Karpas-422 (cell line): ENCODE measurements around the gene SMIM45. TPM values are rescaled to one million over a fixed set of nuclear protein-coding genes. Genes with fewer than 3 reads are reported as not detected.

Source experiments
- DNase-seq: peaks from one replicate; pipeline ENCODE4 v3.0.0-alpha.2; 2015
- H2AFZ ChIP-seq: fragments of 200-600 bp; sonication (generic); 2 replicates; pipeline ENCODE4 v1.6.1; 2014; ENCODE audit warnings: antibody characterized with exemption, low read length, mixed read lengths
- H3K27ac ChIP-seq: fragments of 200-600 bp; sonication (generic); 2 replicates; pipeline ENCODE4 v1.5.1; 2014; ENCODE audit warnings: mild to moderate bottlenecking, low read length, moderate library complexity
- H3K27me3 ChIP-seq: fragments of 200-600 bp; sonication (generic); 2 replicates; pipeline ENCODE4 v1.6.1; 2014; ENCODE audit warnings: low read length, mixed read lengths
- H3K36me3 ChIP-seq: fragments of 200-600 bp; sonication (generic); 2 replicates; pipeline ENCODE4 v1.6.1; 2014; ENCODE audit warnings: low read length, mixed read lengths; ENCODE audit not compliant: insufficient read depth
- H3K4me1 ChIP-seq: fragments of 200-600 bp; sonication (generic); 2 replicates; pipeline ENCODE4 v1.6.1; 2014; ENCODE audit warnings: mild to moderate bottlenecking, low read length, mixed read lengths
- H3K4me2 ChIP-seq: fragments of 200-600 bp; sonication (generic); 2 replicates; pipeline ENCODE4 v1.6.1; 2014; ENCODE audit warnings: low read length, low read depth, mild to moderate bottlenecking; ENCODE audit not compliant: poor library complexity, severe bottlenecking
- H3K4me3 ChIP-seq: fragments of 200-600 bp; sonication (generic); 2 replicates; pipeline ENCODE4 v1.5.1; 2014; ENCODE audit warnings: mild to moderate bottlenecking, antibody characterized with exemption, low read length, mixed read lengths
- H3K79me2 ChIP-seq: fragments of 200-600 bp; sonication (generic); 2 replicates; pipeline ENCODE4 v1.6.1; 2014; ENCODE audit warnings: mild to moderate bottlenecking, low read length, mixed read lengths
- H3K9ac ChIP-seq: fragments of 200-600 bp; sonication (generic); 2 replicates; pipeline ENCODE4 v1.6.0; 2014; ENCODE audit warnings: low read length
- H3K9me2 ChIP-seq: fragments of 200-600 bp; sonication (generic), shearing (Covaris generic); replicated peaks from 2 replicates; pipeline ENCODE4 v1.6.0; 2014; ENCODE audit warnings: mild to moderate bottlenecking, low read length, moderate library complexity; ENCODE audit not compliant: insufficient read depth
- H3K9me3 ChIP-seq: fragments of 300-700, 200-600 bp; sonication (generic); 2 replicates; pipeline ENCODE4 v1.6.1; 2014; ENCODE audit warnings: low read length, mixed read lengths
- H4K20me1 ChIP-seq: fragments of 200-600 bp; sonication (generic); 2 replicates; pipeline ENCODE4 v1.6.1; 2014; ENCODE audit warnings: mild to moderate bottlenecking, antibody characterized with exemption, low read length, low read depth; ENCODE audit not compliant: insufficient read depth
- total RNA-seq: library from RNA; depleted of rRNA; stranded (reverse); fragments of >200 nt; shearing (Covaris generic); gene quantifications from 2 replicates; pipeline ENCODE4 v1.2.3, GENCODE V29; 2014; ENCODE audit warnings: low replicate concordance; rRNA removed

SMIM45 gene

DNA sequence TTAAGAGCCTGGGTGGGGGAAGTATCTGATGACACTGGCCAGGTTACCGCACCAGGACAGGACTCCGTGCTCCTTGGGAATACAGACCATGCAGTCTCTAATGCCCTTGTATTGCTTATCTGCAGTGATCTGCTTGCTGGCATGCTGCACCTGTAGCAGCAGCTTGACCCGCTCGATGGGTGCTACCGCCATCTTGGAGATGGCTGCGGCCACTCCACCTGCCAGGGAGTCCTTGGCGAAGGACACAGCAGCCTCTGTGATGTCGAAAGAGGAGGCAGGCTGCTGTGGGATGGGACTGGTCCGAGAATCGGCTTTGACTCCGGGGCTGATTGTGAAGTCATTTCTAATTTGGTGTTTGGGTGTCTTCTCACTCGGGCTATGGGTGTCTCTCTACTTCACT, 49.8 kb downstream of the SMIM45 start:
- no peak overlapping the region for H2AFZ ChIP-seq
- DNase-seq, result no peak
- H3K9me3 ChIP-seq, result no peaks in the 10 kb centered on the region
- H3K36me3 ChIP-seq, result no peaks in the 10 kb centered on the region
- no peaks in the 10 kb centered on the region for H3K79me2 ChIP-seq
- H3K4me2 ChIP-seq, result no peak overlapping the region
- H3K27ac ChIP-seq, result no peak overlapping the region
- H3K4me1 ChIP-seq, result peaks cover 16% of the 10 kb centered on the region
- H4K20me1 ChIP-seq, result no peaks in the 10 kb centered on the region
- no peaks in the 10 kb centered on the region for H3K27me3 ChIP-seq
- H3K9ac ChIP-seq, result no peak overlapping the region
- H3K9me2 ChIP-seq, result no peaks in the 10 kb centered on the region; the same call in 1 of the 2 replicates
- H3K4me3 ChIP-seq, result no peak overlapping the region

DNA sequence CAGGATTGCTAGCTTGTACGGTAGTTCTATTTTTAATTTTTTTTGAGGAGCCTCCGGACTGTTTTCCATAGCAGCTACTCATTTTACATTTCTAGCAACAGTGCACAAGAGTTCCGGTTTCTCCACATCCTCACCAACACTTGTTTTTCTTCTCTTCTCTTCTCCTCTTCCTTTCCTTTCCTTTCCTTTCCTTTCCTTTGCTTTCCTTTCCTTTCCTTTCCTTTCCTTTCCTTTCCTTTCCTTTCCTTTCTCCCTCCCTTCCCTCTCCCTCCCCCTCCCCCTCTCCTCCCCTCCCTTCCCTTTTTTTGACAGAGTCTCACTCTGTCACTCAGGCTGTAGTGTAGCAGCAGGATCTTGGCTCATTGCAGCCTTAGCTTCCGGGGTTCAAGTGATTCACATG, 56.0 kb downstream of the SMIM45 start:
- no peak overlapping the region for H3K27ac ChIP-seq
- peaks cover 13% of the 10 kb centered on the region for H3K9me3 ChIP-seq
- H2AFZ ChIP-seq, result no peak overlapping the region
- no peak overlapping the region for H3K9ac ChIP-seq
- H3K27me3 ChIP-seq, result no peaks in the 10 kb centered on the region
- H4K20me1 ChIP-seq, result no peaks in the 10 kb centered on the region
- DNase-seq, result no peak
- H3K4me2 ChIP-seq, result no peak overlapping the region
- no peaks in the 10 kb centered on the region for H3K4me1 ChIP-seq
- H3K9me2 ChIP-seq, result no peaks in the 10 kb centered on the region
- H3K36me3 ChIP-seq, result no peaks in the 10 kb centered on the region
- no peaks in the 10 kb centered on the region for H3K79me2 ChIP-seq
- H3K4me3 ChIP-seq, result no peak overlapping the region

Other genes starting within 250 kb of the SMIM45 start
- gene CCDC134, start 151.5 kb upstream of the SMIM45 start, total RNA-seq, result 4.4 and 12.5 TPM in 2 replicates
- 159 and 190 TPM in 2 replicates for gene SREBF2, start 119.0 kb upstream of the SMIM45 start, total RNA-seq
- gene SHISA8, start 37.1 kb upstream of the SMIM45 start, total RNA-seq, result 3.2 and 6.5 TPM in 2 replicates
- gene TNFRSF13C, start 25.3 kb upstream of the SMIM45 start, total RNA-seq, result 130 and 141 TPM in 2 replicates
- 83.8 and 108 TPM in 2 replicates for gene CENPM, start 5.0 kb upstream of the SMIM45 start, total RNA-seq
- not detected in 2 replicates for gene SEPTIN3, start 17.3 kb downstream of the SMIM45 start, total RNA-seq
- 0.19 and 0.43 TPM in 2 replicates for gene WBP2NL, start 46.6 kb downstream of the SMIM45 start, total RNA-seq
- 19.3 and 26.1 TPM in 2 replicates for gene NAGA, start 118.7 kb downstream of the SMIM45 start, total RNA-seq
- not detected in 2 replicates for gene PHETA2, start 122.1 kb downstream of the SMIM45 start, total RNA-seq
- 12.6 and 35.9 TPM in 2 replicates for gene SMDT1, start 127.5 kb downstream of the SMIM45 start, total RNA-seq
- 32.8 and 44.7 TPM in 2 replicates for gene NDUFA6, start 138.6 kb downstream of the SMIM45 start, total RNA-seq
- gene CYP2D6, start 178.7 kb downstream of the SMIM45 start, total RNA-seq, result 2.9 and 7.4 TPM in 2 replicates